ENCODE results near the gene GRK5.

- TF ChIP-seq POLR2AphosphoS5 (IDR thresholded peaks at IDR 0.05; ENCODE audit: borderline replicate concordance, low read depth, low read length) (no peak), EZH2 (IDR thresholded peaks at IDR 0.05) (no peak)
Measured at GRCh38 chr10:119250641-119251314, 43.4 kb downstream of the GRK5 start.
